ENCODE results near the gene ANKRD18A. TPM values are rescaled to one million over a fixed set of nuclear protein-coding genes. Genes with fewer than 3 reads are reported as not detected.
A peak's percentile ranks its signal among the peaks of the same experiment; 100 is the strongest.

Gene ANKRD18A
- total RNA-seq (not detected in 2 replicates), polyA plus RNA-seq (not detected in 2 replicates), polyA minus RNA-seq (not detected in 2 replicates)
- not detected for total RNA-seq (2013)

DNA sequence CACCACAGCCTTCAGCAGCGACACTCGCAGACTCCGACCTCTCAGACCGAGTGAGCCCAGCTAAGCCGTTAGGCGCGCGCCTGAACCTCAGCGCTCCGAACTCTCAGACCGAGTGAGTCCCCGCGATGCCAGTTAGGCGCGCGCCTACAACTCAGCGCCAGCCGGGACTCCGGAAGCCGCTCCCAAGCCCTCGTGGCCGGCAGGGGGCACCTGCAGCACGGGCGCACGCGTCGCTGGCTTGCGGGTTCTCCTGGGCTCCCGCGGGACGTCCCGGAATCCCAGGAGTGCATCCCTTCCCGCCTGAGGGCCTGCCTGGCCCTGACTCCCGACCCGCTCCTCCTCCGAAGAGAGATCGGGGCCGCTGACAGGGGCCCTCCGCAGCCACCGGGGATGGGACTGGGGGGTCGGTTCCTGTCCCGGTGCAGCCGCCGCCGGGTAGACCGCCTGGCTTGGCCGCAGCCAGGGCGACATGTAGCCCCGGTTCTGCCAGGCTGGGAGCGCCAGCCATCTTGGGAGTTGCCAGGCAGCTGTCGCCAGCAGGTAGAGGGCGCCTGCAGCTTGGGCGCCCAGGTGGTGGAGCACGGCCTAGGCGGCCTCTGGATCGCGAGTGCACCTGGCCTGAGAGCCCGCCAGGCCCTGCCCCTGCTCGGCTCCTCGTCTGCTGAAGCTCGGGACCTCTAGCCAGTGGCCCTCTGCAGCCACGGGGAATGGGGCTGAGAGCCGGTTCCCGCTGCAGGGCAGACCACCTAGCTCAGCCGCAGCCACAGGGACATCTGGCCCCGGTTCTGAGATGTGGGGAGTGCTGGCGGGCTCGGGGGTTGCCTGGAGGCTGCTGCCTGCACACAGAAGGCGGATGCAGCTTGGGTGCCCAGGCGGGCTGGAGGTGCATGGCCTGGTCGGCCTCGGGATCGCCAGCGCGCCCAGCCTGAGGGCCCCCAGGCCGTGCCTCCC, at the start of gene ANKRD18A:
TSS of gene ANKRD18A (minus strand) at position 114 of the 951 bp plus-strand sequence. CDS start 311 bp downstream, outside the sequence.
- DNase-seq (peak; percentile 58), ATAC-seq (ENCODE audit: low read depth) (peak; percentile 62)
- Histone ChIP-seq H3K36me3 (replicated peaks in 1 of 2; ENCODE audit: control extremely low read depth in 1 of 2, control insufficient read depth in 1 of 2, extremely low read depth in 1 of 2, insufficient read depth in 2 of 2, low read length in 1 of 2) (no peaks in the 10 kb centered on the region), H3K4me2 (replicated peaks; ENCODE audit: low read depth, low read length, poor library complexity, severe bottlenecking) (peak within 1 kb of the TSS; percentile 82), H3K79me2 (ENCODE audit: control insufficient read depth, insufficient read depth, low read length) (no peaks in the 10 kb centered on the region), H2AFZ (ENCODE audit: insufficient read depth, low read depth, low read length, poor library complexity, severe bottlenecking) (peak within 1 kb of the TSS; percentile 80), H3K27me3 (replicated peaks in 1 of 4; ENCODE audit: control extremely low read depth in 1 of 4, control insufficient read depth in 3 of 4, insufficient read depth in 4 of 4, low read length in 3 of 4) (peaks cover 0 to 35% (median 26%) of the 10 kb centered on the region in 4 experiments), H3K27ac (ENCODE audit: low read length in 2 of 2) (no peak within 1 kb of the TSS), H3K9ac (ENCODE audit: low read length) (peak within 1 kb of the TSS; percentile 69), H3K4me3 (ENCODE audit: control extremely low read depth in 1 of 5, extremely low read depth in 1 of 5, insufficient read depth in 1 of 5, low read depth in 2 of 5, low read length in 4 of 5) (peak within 1 kb of the TSS in 4 of 5 experiments; percentile 26 to 64 (median 52)), H4K20me1 (ENCODE audit: control insufficient read depth, insufficient read depth, low read length, poor library complexity, severe bottlenecking) (no peaks in the 10 kb centered on the region), H3K9me3 (ENCODE audit: control extremely low read depth in 1 of 3, control insufficient read depth in 2 of 3, insufficient read depth in 1 of 3, low read length in 2 of 3) (peaks cover 4 to 11% (median 6%) of the 10 kb centered on the region in 3 donors), H3K4me1 (ENCODE audit: control insufficient read depth in 2 of 2, insufficient read depth in 2 of 2, low read length in 2 of 2) (peaks cover 31 to 32% of the 10 kb centered on the region in 2 donors)
- Mint-ChIP-seq H3K4me3 (peak within 1 kb of the TSS; percentile 79), H3K4me1 (peaks cover 14% of the 10 kb centered on the region), H3K27ac (no peak within 1 kb of the TSS), H3K9me3 (ENCODE audit: insufficient read depth) (peaks cover 8% of the 10 kb centered on the region), H3K27me3 (peaks cover 56% of the 10 kb centered on the region)
- POLR2A ChIA-PET, result no interaction called here
- intact Hi-C loops (cut with micrococcal nuclease), result no loop called here
- WGBS (ENCODE audit: insufficient coverage), result 1% methylated on average over 76 of the region's 76 CpGs
- TF ChIP-seq CTCF (IDR thresholded peaks at IDR 0.05) (no peak), EZH2 (IDR thresholded peaks at IDR 0.05; ENCODE audit: borderline replicate concordance, insufficient read depth, low read depth, low read length, poor library complexity, severe bottlenecking) (peak; percentile 45)
- CTCF ChIA-PET, result interaction anchor here (1.2 kb wide), 1 partner anchor 12 kb away, joined by 3 read pairs; no protein-coding TSS in a partner anchor
